HEK293T (cell line): ENCODE measurements around the gene MME.

Experiments
- BHLHE40 ChIP-seq: fragments of 450-650 bp; IDR thresholded peaks from 2 replicates; pipeline ENCODE4 v1.6.1; 2016; ENCODE audit warnings: mild to moderate bottlenecking, moderate library complexity, borderline replicate concordance
- CTBP1 ChIP-seq: fragments of 450-650 bp; IDR thresholded peaks from 2 replicates; pipeline ENCODE4 v1.6.1; 2016; ENCODE audit warnings: borderline replicate concordance
- ELF4 ChIP-seq: fragments of 450-650 bp; IDR thresholded peaks from 2 replicates; pipeline ENCODE4 v1.6.1; 2017; ENCODE audit warnings: antibody characterized with exemption
- FOXM1 ChIP-seq: fragments of 450-650 bp; IDR thresholded peaks from 2 replicates; pipeline ENCODE4 v1.6.1; 2017; ENCODE audit warnings: mild to moderate bottlenecking, borderline replicate concordance
- HDGF ChIP-seq: fragments of 450-650 bp; IDR thresholded peaks from 2 replicates; pipeline ENCODE4 v1.6.1; 2017; ENCODE audit warnings: antibody characterized with exemption, borderline replicate concordance
- L3MBTL2 ChIP-seq: fragments of 450-650 bp; conservative IDR thresholded peaks from 2 replicates; pipeline ENCODE4 v1.6.1; 2016; ENCODE audit warnings: mild to moderate bottlenecking
- LEF1 ChIP-seq: fragments of 450-650 bp; IDR thresholded peaks from 2 replicates; pipeline ENCODE4 v1.6.1; 2017; ENCODE audit warnings: mild to moderate bottlenecking, borderline replicate concordance
- NFRKB ChIP-seq: fragments of 450-650 bp; IDR thresholded peaks from 2 replicates; pipeline ENCODE4 v1.6.1; 2016; ENCODE audit warnings: mild to moderate bottlenecking, moderate library complexity
- PKNOX1 ChIP-seq: fragments of 450-650 bp; IDR thresholded peaks from 2 replicates; pipeline ENCODE4 v1.6.1; 2016
- SP1 ChIP-seq: fragments of 450-650 bp; IDR thresholded peaks from 2 replicates; pipeline ENCODE4 v1.6.1; 2017
- SUZ12 ChIP-seq: fragments of 450-650 bp; IDR thresholded peaks from 2 replicates; pipeline ENCODE4 v1.6.1; 2016; ENCODE audit warnings: mild to moderate bottlenecking
- TARDBP ChIP-seq: fragments of 450-650 bp; IDR thresholded peaks from 2 replicates; pipeline ENCODE4 v1.6.1; 2016

GRCh38 chr3:155089495-155089894 lies 9.4 kb downstream of the MME start:
- TF ChIP-seq ELF4, result no peak
- no peak for TF ChIP-seq L3MBTL2
- no peak for TF ChIP-seq BHLHE40
- no peak for TF ChIP-seq PKNOX1
- no peak for TF ChIP-seq FOXM1
- TF ChIP-seq SP1, result no peak
- no peak for TF ChIP-seq HDGF
- TF ChIP-seq CTBP1, result no peak
- no peak for TF ChIP-seq TARDBP
- no peak for TF ChIP-seq NFRKB
- TF ChIP-seq LEF1, result no peak
- TF ChIP-seq SUZ12, result no peak
